Panc1 (cell line): Measurements from ENCODE around the gene ABHD16B.

Source experiments
- TF ChIP-seq, protein P1 (sequence below): fragments of 450-650 bp; IDR thresholded peaks from 2 replicates; pipeline ENCODE4 v1.5.1; 2017; ENCODE audit warnings: mild to moderate bottlenecking
- TF ChIP-seq, protein P2 (sequence below), 2 experiments: IDR thresholded peaks; 2 replicates each; pipeline ENCODE4 v1.6.1; 2011 to 2012; ENCODE audit warnings: low read depth in 2 of 2, control low read depth in 1 of 2, low read length in 1 of 2, mild to moderate bottlenecking in 1 of 2, moderate library complexity in 1 of 2; ENCODE audit not compliant: insufficient read depth in 1 of 2

DNA sequence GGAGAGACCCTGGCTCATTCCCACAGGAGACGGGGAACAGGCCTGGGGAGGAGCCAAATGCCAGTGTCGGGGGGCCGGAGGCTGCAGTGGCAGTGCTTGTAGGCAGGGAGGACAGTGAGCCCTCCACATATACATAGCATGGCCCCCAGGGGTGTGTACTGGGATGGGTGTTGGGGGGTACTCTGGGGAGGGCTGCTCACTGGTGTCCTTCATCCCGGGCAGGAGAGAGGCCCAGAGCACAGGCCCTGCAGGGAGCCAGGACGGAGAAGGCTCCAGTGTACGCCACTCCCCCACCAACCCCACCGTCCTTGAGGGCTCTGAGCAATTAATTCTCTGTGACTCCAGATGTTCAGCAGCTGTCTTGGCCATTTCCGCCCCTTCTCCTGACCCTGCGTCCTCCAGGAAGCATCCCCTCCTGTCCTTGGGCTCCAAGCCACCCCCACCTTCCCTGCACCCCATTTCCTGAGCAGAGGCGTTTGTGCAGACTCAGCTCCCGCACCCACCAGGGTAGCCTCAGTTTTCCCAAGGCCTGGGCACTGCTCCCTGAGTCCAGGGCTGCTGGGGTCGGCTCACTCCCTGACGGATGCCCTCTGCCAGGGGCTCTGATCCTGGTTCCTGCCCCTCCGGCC lies 3.4 kb upstream of the ABHD16B start:
- TF ChIP-seq, protein P1, sequence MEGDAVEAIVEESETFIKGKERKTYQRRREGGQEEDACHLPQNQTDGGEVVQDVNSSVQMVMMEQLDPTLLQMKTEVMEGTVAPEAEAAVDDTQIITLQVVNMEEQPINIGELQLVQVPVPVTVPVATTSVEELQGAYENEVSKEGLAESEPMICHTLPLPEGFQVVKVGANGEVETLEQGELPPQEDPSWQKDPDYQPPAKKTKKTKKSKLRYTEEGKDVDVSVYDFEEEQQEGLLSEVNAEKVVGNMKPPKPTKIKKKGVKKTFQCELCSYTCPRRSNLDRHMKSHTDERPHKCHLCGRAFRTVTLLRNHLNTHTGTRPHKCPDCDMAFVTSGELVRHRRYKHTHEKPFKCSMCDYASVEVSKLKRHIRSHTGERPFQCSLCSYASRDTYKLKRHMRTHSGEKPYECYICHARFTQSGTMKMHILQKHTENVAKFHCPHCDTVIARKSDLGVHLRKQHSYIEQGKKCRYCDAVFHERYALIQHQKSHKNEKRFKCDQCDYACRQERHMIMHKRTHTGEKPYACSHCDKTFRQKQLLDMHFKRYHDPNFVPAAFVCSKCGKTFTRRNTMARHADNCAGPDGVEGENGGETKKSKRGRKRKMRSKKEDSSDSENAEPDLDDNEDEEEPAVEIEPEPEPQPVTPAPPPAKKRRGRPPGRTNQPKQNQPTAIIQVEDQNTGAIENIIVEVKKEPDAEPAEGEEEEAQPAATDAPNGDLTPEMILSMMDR, result no peak
- TF ChIP-seq, protein P2, sequence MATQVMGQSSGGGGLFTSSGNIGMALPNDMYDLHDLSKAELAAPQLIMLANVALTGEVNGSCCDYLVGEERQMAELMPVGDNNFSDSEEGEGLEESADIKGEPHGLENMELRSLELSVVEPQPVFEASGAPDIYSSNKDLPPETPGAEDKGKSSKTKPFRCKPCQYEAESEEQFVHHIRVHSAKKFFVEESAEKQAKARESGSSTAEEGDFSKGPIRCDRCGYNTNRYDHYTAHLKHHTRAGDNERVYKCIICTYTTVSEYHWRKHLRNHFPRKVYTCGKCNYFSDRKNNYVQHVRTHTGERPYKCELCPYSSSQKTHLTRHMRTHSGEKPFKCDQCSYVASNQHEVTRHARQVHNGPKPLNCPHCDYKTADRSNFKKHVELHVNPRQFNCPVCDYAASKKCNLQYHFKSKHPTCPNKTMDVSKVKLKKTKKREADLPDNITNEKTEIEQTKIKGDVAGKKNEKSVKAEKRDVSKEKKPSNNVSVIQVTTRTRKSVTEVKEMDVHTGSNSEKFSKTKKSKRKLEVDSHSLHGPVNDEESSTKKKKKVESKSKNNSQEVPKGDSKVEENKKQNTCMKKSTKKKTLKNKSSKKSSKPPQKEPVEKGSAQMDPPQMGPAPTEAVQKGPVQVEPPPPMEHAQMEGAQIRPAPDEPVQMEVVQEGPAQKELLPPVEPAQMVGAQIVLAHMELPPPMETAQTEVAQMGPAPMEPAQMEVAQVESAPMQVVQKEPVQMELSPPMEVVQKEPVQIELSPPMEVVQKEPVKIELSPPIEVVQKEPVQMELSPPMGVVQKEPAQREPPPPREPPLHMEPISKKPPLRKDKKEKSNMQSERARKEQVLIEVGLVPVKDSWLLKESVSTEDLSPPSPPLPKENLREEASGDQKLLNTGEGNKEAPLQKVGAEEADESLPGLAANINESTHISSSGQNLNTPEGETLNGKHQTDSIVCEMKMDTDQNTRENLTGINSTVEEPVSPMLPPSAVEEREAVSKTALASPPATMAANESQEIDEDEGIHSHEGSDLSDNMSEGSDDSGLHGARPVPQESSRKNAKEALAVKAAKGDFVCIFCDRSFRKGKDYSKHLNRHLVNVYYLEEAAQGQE (IDR thresholded peaks at IDR 0.05; ENCODE audit: insufficient read depth in 1 of 2, low read depth in 2 of 2, low read length in 1 of 2), result no peak
